SK-N-SH (cell line): ENCODE measurements around the gene FBLN7.

Source experiments
- CTCF ChIP-seq: fragments of 200-600 bp; sonication (generic); IDR thresholded peaks from 2 replicates; pipeline ENCODE4 v1.6.1; 2017; ENCODE audit warnings: antibody characterized with exemption, mild to moderate bottlenecking, moderate library complexity
- GABPA ChIP-seq: IDR thresholded peaks from 2 replicates; pipeline ENCODE4 v1.4.0; 2012; ENCODE audit warnings: low read depth, mild to moderate bottlenecking
- POLR2AphosphoS5 ChIP-seq: IDR thresholded peaks from 2 replicates; pipeline ENCODE4 v1.6.1; 2012; ENCODE audit warnings: low read depth, low read length
- RCOR1 ChIP-seq: fragments of 150-350 bp; IDR thresholded peaks from 2 replicates; pipeline ENCODE4 v1.6.1; 2017; ENCODE audit warnings: antibody characterized with exemption, low read length
- SIN3A ChIP-seq: IDR thresholded peaks from 2 replicates; pipeline ENCODE4 v1.6.1; 2012; ENCODE audit warnings: low read depth, mild to moderate bottlenecking, low read length, moderate library complexity, borderline replicate concordance
- SMC3 ChIP-seq: IDR thresholded peaks from 2 replicates; pipeline ENCODE4 v1.6.1; 2012; ENCODE audit warnings: low read depth, low read length, improper control_type of control experiment

DNA sequence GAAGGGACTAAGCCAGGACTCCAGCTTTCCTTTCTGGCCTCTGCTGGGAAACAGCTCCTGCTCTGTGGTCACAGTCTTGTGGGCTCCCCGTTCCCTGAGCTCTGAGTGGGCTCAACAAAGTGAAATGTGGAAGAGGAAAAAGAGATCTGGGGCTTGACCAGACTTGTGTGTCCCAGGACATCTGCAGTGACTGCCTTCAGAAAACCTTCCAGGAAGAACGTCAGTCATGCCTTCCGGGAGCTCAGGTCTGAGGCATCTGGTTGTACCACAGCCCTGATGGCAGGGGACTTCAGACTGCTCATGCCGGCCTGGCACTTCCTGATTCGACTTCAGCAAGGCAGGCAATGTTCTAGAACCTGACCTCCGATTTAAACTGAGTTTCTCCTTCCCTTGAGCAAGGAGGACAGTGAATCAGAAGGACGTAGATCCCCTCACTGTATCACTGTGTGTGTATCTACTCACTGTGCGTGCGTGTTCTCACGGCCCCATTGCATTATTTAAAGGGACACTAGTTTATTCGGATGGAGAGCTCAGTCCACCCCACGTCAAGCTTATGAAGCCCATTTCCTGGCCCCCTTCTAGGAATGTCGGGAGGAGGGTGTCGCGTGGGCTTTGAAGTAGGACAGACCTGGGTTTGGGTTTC, 548 bp upstream of the FBLN7 start:
- TF ChIP-seq POLR2AphosphoS5 (no peak), GABPA (no peak), SMC3 (no peak), RCOR1 (no peak), SIN3A (no peak), CTCF (no peak)
